T-helper 22 cell (primary cell): ENCODE measurements around the gene CNOT6.

Experiments used
- DNase-seq: peaks from one replicate; pipeline ENCODE4 v3.0.0-alpha.2; 2020; ENCODE audit warnings: low read depth

Gene CNOT6

GRCh38 chr5:180601591-180602480 is 107.7 kb downstream of the CNOT6 start:
- no peak for DNase-seq

GRCh38 chr5:180602481-180603075 is 108.4 kb downstream of the CNOT6 start:
- no peak for DNase-seq

GRCh38 chr5:180603076-180603594 is 109.0 kb downstream of the CNOT6 start:
- DNase-seq, result no peak

GRCh38 chr5:180604271-180604670 is 110.1 kb downstream of the CNOT6 start:
- DNase-seq, result no peak

- DNase-seq, result peak; percentile 11
Measured at GRCh38 chr5:180605554-180606214, 111.5 kb downstream of the CNOT6 start.

GRCh38 chr5:180606215-180606785 is 112.1 kb downstream of the CNOT6 start:
- DNase-seq, result no peak

- DNase-seq, result no peak
Measured at GRCh38 chr5:180607861-180608571, 113.8 kb downstream of the CNOT6 start.

- no peak for DNase-seq
Measured at GRCh38 chr5:180608572-180609310, 114.6 kb downstream of the CNOT6 start.

GRCh38 chr5:180609386-180609785 is 115.2 kb downstream of the CNOT6 start:
- DNase-seq, result no peak

- no peak for DNase-seq
Measured at GRCh38 chr5:180609817-180610550, 115.8 kb downstream of the CNOT6 start.

- no peak for DNase-seq
Measured at GRCh38 chr5:180611140-180611850, 117.1 kb downstream of the CNOT6 start.

- no peak for DNase-seq
Measured at GRCh38 chr5:180612683-180613082, 118.5 kb downstream of the CNOT6 start.

GRCh38 chr5:180613188-180613813 is 119.1 kb downstream of the CNOT6 start:
- no peak for DNase-seq

GRCh38 chr5:180613814-180614188 is 119.6 kb downstream of the CNOT6 start:
- no peak for DNase-seq

GRCh38 chr5:180618487-180618828 is 124.3 kb downstream of the CNOT6 start:
- no peak for DNase-seq

GRCh38 chr5:180618829-180619562 is 124.8 kb downstream of the CNOT6 start:
- DNase-seq, result no peak

GRCh38 chr5:180619563-180619915 is 125.4 kb downstream of the CNOT6 start:
- DNase-seq, result no peak

GRCh38 chr5:180620014-180620413 is 125.8 kb downstream of the CNOT6 start:
- no peak for DNase-seq

GRCh38 chr5:180621311-180621710 is 127.1 kb downstream of the CNOT6 start:
- no peak for DNase-seq
